ENCODE data around the gene MEIKIN.
"Not testable (repeated sequence)": the region's sequence is repeated elsewhere in the genome, so short reads cannot be mapped to it uniquely, and the experiment has no call there.

The MEIKIN gene

DNA sequence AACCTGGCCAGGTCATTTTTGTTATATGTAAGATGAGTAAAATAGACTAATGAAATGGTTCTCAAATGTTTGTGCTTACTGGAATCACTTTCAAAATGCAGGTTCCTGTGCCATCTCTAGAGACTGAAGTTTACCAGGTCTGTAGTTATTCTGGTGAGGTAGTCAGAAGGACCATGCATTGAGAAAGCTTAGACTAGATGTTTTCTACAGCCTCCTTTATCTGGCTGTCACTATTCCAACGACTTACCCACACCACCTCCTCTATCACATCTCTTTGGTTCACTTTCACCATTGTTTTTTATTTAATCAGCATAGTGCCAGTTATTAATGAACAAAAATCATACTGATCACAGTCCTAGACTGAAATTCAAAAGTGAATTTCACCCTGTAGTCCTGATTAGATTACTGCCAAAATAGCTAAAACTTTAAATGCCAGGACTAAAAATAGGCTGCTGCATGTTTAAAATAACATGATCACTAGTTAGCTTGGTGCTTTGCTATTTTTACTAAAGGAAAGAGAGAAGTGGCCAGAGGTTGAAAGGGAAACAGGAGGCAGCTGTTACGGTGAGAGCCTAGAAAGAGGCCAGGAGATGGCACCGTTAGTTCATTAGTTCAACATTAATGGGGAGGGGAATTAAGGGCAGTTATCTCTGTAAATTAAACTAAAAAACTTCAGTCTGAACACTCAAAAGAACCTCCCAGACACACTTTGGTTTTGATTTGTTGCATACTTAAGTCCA, 134.8 kb downstream of the MEIKIN start:
- DNase-seq (ENCODE audit: low read depth, low spot score): peak; percentile 20

DNA sequence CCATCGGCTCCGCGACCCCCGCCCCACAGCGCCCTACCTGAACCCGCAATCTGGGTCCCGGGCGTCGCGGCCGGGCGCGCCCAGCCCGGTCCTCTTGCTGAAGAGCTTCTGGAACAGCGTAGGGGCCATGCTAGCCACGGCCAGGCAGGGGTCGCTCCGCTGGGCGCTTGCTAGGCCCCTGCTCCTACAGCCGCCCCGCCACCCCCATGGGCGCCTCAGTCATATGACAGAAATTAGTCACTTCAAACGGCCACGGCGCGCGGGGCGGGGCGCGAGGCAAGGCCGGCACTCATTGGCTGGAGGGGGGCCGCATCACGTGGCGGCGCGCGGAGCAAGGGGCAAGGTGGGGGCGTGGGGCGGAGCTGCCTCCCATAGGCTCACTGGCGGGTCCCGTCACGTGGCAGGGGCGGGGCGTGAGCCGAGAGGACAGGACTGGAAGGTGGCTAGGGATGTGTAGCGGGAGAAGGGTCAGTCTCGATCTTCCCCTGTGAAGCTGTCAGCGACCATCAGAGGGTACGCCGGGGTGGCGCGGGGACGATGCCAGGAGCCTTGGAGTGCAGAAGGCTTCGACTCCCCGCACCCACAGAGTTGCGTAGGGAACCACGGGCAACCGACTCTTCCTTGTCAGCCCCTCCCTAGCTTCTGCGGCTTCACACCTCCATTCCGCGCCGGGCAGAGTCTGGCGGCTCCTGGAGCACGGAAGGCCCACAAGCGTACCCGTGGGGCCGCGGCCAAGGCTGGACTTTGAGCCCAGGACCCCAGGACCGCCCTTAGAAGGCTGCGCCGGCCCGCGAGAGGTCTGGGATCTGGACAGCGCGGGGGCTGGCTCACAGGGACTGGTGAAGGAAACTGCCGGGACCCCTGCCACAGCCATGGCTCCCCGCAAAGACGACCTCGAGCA, 148.4 kb downstream of the MEIKIN start, which contains the start of gene FNIP1:
TSS of gene FNIP1 (minus strand) at position 225 of the 901 bp plus-strand sequence. CDS start at position 129, 96 bp downstream.
- peak; percentile 99 for DNase-seq (ENCODE audit: low read depth, low spot score)

DNA sequence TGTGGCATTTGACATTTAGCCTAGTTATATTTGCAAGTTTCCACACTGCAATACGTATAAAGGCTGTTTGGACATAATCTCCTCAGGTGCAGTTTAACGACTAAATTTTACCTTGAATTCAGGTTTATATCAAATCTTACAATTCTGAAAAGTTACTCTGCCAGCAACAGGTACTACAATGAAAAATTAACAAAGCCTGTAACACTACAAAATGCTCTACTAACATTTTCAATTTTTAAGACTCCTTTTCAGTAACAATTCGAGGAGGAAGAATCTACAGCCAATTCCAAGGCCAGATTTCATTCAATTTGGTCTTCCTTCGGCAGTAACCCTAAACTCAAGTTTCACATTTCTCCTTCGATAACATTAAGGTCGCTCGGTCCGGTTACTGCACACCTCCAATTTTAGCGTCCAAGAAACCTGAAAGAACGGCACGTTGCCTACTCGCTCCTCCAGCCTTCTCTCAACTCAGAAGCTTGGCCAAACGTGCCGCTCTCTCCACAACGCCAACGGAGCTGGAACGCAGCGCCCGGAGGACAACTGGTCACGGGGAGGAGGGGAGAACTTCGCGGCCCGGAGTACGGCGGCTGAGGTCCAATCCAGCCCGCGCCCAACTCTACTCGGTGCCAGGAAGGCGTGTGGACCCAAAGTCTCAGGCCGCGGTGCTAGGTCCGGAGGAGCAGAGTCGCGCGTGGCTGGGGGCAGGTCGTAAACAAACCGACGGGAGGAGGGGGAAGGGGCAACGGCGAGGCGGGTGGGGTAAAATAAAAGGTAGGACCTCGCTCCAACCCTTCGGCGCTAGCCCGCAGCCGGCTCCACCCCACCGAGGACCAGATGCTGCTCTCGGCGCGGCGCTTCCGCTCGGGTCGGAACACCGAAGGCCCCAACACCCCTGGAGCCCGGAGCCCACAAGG, 149.3 kb downstream of the MEIKIN start:
- peak; percentile 75 for DNase-seq (ENCODE audit: low read depth, low spot score)

DNA sequence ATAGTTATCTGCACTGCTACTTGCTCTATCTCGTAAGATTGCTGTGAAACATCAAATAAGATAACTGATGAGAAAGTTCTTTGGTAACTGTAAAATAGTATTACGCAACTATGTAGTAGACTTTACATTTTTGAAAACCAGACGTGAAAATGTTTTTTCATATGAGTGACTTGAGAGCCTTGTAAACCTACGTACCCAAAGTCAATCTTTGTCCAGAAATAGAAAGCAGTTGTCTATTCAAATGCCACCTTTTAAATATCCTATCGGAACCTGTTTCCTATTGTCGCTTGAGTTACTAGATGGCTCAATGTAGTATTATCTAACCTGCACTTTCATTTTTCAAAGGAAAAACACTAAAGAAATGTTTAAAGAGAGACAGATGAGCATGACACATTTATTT, 150.2 kb downstream of the MEIKIN start:
- DNase-seq (ENCODE audit: low read depth, low spot score): no peak

DNA sequence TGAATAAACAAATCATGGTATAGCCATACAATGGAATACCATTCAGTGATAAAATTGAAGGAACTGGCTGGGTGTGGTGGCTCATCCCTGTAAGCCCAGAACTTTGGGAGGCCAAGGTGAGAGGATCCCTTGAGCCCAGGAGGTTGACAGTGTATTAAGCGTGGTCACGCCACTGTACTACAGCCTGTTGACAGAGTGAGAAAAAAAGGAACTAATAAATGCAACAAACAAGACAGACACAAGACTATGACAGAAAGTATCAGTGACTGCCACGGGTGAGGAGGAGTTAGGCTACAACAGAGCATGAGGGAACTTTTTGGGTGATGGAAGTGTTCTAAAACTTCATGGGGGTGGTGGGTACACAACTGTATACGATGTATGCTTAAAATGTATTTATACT, 150.9 kb downstream of the MEIKIN start:
- no peak for DNase-seq (ENCODE audit: low read depth, low spot score)

DNA sequence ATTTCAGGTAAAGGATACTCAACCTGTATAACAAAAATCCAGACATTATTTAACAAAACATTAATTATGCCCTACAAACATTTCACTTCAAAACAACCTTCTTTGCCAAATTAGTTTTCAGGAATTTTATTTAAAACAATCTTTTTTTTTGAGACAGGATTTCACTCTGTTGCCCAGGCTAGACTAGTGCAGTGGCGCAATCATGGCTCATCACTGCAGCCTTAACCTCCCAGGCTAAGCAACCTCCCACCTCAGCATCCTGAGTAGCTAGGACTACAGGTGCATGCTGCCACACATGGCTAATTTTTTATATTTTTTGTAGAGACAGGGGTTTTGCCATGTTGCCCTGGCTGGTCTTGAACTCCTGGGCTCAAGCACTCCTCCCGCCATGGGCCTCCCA, 152.6 kb downstream of the MEIKIN start:
- DNase-seq (ENCODE audit: low read depth, low spot score): no peak

DNA sequence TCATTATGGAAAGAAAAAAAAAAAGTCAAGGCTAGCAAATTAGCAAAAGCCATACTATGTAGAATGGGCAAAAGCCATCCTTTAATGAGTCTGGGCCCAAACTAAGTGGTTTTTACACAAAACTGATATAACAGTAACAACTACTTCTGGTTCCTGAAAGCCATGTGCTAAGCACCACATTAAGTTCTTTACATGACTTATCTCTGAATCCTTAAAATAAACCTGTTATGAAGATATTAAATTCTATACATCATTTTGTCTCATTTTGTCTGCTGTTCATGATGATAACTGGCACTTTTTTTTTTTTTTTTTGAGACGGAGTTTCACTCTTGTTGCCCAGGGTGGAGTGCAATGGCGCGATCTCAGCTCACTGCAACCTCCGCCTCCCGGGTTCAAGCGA, 153.6 kb downstream of the MEIKIN start:
- no peak for DNase-seq (ENCODE audit: low read depth, low spot score)

DNA sequence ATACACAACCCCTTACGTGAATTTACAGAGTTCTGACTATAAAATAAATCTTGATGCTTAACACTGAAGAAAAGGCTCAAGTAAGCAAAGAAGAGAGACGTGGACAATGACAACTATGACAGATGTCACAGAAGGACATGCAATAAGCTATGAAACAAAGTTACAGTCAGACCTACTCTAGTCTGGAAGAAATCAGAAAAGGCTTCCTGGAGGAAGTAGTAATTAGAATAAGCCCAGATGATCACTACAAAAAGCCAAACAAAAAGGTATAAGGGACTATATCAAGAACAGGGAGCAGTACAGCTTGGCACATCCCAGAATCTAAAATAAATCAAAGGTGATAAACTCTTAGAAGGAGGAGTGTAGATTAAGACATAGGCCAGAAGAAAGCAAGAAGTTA, 154.9 kb downstream of the MEIKIN start:
- DNase-seq (ENCODE audit: low read depth, low spot score): no peak

DNA sequence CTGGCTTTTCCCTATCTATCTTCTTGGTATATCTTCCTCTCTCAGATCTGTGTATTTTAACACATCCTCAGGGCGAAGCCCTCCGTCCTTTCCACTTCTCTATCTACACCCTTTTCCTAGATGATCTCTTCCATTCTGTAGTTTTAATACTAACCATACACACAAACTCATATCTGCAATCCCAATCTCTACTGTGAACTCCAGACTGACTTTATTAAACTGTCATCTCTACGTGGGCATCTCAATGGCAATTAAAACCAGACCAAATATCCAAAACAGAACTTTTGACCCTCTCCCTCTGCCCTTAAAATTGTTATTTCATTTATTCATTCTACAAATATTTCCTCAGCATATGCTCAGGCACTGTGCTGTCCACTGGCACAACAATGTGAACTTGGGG, 155.7 kb downstream of the MEIKIN start:
- no peak for DNase-seq (ENCODE audit: low read depth, low spot score)

DNA sequence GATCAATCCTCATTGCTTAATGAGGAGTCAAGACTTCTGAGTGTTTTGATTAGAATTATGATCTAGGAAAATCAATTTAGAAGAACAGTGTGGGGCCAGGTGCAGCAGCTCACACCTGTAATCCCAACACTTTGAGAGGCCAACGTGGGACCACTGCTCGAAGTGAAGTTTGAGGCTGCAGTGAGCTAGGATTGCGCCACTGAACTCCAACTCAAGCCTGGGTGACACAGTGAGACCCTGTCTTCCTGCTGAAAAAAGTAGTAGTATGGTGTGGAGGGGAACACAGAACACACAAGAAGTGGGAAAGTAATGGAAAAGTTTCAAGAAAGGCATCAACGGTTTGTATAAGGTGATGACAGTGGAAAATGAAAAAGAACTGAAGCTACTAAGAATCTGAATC, 157.7 kb downstream of the MEIKIN start:
- no peak for DNase-seq (ENCODE audit: low read depth, low spot score)

DNA sequence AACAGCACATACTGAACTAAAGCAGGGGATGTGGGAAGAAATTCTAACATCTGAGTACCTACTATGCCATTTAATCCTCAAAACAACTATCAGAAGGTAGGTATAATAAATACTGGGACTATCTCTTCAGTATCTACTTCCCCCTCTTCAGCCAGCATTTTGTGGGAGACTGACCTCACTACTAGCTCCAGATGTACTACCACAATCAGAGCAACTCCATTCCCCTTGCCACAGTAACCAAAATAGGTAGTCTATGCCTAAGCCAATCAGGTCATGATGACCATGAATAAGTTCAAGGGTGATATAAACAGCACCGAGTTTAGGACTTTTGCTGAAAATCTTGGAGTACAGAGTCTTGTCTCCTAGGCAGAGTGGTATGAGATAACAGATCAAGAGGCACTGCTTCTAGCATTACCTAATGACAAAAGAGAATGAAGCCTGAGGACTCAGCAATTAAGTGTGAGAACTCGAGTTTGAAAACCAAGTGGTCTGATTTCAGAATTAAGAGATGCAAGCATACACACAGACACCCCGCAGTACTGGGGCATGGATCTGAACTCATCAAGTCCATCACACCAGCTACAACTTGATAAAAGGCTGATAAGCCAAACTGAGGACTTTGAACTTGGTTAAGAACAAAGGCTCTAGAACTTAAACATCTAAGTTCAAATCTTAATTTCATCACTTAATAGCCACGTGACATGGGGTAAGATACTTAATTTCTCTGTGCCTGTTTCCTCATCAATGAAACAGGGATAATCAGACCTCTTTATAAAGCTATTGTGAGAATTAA, 158.4 kb downstream of the MEIKIN start:
- DNase-seq (ENCODE audit: low read depth, low spot score): no peak

DNA sequence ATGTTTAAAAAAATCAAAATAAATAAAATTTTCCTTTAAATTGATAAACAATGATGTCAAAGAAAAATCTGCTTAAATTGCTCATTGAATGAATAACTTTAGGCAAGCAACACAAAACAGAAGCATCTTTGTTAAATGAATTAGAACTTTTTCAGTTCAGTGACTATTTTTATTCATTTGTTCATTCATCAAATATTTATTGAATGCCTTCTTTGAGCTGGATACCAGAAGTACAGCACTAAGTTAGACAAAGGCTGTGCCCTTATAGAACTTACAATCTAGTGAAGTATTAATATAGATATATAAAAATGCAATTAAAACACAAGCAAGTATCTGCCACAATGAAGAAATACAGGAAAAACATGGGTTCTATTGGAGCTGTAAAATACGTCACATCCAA, 159.4 kb downstream of the MEIKIN start:
- DNase-seq (ENCODE audit: low read depth, low spot score): no peak

DNA sequence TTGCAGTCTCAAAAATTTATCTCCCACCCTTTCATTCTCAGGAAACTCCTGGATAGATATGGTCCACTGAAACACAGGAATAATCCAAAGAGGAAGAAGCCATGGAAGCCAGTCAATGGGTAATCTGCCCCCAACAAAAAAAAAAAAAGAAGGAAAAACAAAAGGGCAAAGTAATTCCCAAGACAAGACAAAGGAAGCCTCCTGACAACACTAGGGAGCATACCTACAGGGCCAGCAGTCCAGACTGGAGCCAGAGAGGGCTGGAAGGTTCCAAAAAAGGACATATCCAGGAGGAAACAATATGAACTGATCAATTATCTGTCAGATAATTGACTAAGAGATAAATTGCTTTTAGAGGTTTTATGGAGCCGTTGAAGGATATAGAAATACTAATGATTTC, 161.6 kb downstream of the MEIKIN start:
- DNase-seq (ENCODE audit: low read depth, low spot score): no peak

DNA sequence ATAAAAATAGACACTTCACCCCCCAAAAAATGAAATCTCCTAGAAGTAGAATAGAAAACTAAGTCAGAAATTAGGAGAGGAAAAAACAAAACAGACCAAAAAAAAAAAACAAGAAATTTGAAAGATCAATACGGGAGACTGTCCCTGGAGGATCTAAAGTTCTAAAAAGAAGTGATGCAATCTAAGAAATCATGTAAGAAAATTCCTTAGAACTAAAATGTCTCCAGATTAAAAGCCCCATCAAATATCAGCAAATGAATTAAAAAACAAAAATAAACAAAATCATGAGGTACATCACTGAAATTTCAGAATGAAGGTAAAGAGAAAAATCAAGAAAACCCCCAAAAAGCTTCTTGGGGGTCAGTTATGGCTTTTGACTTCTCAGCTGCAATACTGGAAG, 162.1 kb downstream of the MEIKIN start:
- DNase-seq (ENCODE audit: low read depth, low spot score): no peak

DNA sequence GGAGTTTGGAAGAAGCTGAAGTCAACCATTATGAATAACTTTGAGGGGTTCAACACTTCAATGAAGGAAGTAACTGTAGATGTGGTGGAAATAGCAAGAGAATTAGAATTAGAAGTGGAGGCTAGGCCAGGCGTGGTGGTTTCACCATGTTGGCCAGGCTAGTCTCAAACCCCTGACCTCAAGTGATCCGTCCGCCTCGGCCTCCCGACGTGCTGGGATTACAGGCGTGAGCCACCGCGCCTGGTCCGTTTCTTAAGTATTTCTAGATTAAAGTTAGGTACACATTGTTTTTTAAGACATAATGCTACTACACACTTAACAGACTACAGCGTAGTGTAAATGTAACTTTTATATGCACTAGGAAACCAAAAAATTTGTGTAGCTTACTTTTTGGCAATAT, 162.7 kb downstream of the MEIKIN start:
- no peak for DNase-seq (ENCODE audit: low read depth, low spot score)

DNA sequence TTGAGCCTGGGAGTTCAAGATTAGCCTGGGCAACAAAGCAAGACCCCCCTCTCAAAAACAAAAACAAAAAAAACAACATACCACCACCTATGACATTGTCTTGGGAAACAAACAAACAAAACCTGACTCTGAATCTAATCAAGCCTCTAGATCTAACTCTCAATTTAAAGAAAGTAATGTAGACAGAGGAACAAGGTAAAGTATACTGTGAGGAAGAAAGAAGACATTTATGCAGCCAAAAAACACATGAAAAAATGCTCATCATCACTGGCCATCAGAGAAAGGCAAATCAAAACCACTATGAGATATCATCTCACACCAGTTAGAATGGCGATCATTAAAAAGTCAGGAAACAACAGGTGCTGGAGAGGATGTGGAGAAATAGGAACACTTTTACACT, 167.3 kb downstream of the MEIKIN start:
- DNase-seq (ENCODE audit: low read depth, low spot score): not testable (repeated sequence)

DNA sequence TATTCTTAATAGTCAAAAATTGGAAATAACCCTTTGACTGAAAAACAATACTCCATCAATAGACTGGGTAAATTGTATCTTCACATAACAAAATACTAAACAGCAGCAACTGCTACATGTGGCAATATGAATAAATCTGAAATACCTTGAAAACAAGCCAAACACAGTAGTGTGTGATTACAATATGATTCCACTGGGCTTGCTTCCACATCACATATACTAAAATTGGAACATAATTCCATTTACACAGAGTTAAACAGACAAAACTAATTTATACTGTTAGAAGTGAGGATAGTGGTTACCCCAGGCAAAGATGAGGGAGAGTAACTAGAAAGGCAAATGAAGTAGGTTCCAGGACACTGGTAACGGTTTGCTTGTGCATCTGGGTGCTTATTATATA, 169.0 kb downstream of the MEIKIN start:
- DNase-seq (ENCODE audit: low read depth, low spot score): no peak

DNA sequence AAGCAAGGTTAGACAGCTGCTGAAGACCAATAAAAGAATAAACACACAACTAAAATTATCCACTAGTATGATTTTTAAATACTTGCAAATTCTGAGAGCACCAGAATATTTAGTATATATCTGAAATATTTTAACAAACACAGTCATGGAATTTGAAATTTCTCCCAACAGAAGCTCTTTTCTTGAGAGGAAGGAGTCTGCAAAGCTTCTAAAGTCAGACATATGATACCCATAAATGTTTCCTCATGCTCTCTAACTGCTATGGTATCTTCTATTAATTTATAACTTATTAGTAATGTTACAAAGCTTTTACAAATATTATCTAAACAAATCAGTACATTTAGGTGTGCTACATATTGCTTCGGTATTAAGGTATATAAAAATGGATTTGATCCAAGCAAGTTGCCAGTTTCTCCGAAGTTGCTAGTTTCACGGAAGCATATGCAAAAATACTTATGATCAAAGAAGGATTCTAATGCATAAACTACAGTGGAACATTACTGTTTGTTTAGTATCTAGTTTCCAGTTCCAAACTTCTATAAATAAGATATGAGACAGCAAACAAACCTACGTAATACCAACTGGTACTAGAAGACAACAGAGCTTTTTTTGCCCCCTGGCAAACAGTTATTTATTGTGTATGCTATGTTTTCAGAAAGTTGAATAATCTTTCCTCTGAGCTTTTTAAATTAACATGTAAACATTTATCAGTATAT, 170.7 kb downstream of the MEIKIN start:
- DNase-seq (ENCODE audit: low read depth, low spot score): no peak

DNA sequence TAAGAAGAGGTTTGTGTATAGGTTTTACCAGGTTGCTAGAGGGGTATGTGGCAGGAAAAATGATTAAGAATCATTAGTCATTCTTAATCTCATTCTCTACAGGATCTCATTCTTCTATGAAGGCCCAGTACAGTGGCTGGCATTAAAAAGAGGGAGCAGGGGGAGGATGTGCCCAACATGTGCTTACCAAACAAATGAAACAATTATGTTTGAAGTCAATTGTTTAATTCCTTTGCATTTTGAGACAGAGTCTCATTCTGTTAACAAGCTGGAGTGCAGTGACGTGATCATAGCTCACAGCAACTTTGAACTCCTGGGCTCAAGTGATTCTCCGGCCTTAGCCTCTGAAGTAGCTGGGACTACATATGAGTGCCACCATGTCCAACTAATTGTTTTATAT, 171.7 kb downstream of the MEIKIN start:
- DNase-seq (ENCODE audit: low read depth, low spot score): no peak

DNA sequence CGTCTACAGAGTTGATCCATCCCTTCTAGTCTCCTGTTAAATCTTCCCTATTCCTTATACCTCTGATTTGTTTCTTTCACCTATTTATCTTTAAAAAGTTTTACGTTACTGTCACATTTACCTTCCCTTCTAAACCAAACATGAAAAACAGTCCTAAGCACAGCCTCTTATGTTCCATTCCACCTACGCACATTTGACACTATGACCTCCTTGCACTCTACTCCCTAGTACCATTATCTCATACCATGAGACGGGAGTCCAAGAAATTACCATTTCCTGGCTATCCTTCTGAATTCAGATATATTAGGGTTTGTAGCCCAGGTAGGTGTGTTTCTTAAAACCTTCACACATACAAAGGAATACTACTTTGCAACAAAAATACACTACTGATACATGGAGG, 173.8 kb downstream of the MEIKIN start:
- DNase-seq (ENCODE audit: low read depth, low spot score): no peak
